Adrenal gland (tissue), 12 donors: ENCODE results near the gene BTBD19. TPM values are rescaled to one million over a fixed set of nuclear protein-coding genes. Genes with fewer than 3 reads are reported as not detected.

Source experiments
- DNase-seq, 7 donors: peaks; one replicate each; pipeline ENCODE4 v3.0.0-alpha.2; 2019 to 2020
- H3K27ac ChIP-seq, 5 donors: fragments of 200-600 bp; sonication (generic) in 4 of 5; 1 replicate in 3 of 5; 2 replicates in 2 of 5; pipeline versions ENCODE4 v1.5.1 to v1.8.0; 2016 to 2020; ENCODE audit warnings: mild to moderate bottlenecking in 1 of 5
- H3K27me3 ChIP-seq: fragments of 200-600 bp; 2 replicates; pipeline ENCODE4 v1.8.0; 2021
- H3K36me3 ChIP-seq, 2 donors: fragments of 200-600 bp; replicated peaks in 1 of 2; 1 replicate in 1 of 2; 2 replicates in 1 of 2; pipeline versions ENCODE4 v1.5.1 to v1.8.0; 2018 to 2022
- H3K4me1 ChIP-seq, 2 donors: fragments of 200-600 bp; replicated peaks in 1 of 2; 1 replicate in 1 of 2; 2 replicates in 1 of 2; pipeline versions ENCODE4 v1.5.1 to v1.8.0; 2018 to 2021
- H3K4me3 ChIP-seq, 4 donors: fragments of 200-600 bp; sonication (generic) in 3 of 4; one replicate each; pipeline ENCODE4 v1.5.1; 2016 to 2018
- H3K9me3 ChIP-seq, 3 donors: fragments of 200-600 bp; sonication (generic) in 1 of 3; replicated peaks in 1 of 3; 1 replicate in 2 of 3; 2 replicates in 1 of 3; pipeline versions ENCODE4 v1.5.1 to v1.8.0; 2016 to 2021
- CTCF ChIP-seq, 6 experiments: fragments of 450-650 bp in 4 of 6; fragments of 200-600 bp in 2 of 6; sonication (generic) in 1 of 6; IDR thresholded peaks; 1 replicate in 5 of 6; 2 replicates in 1 of 6; pipeline versions ENCODE4 v1.5.1 to v1.8.0; 2016 to 2021; ENCODE audit warnings: antibody characterized with exemption in 6 of 6, mild to moderate bottlenecking in 2 of 6, moderate library complexity in 1 of 6
- POLR2A ChIP-seq, 2 donors: fragments of 450-650 bp; IDR thresholded peaks; one replicate each; pipeline ENCODE4 v1.6.1; 2017; ENCODE audit warnings: antibody characterized with exemption in 2 of 2, mild to moderate bottlenecking in 2 of 2, moderate library complexity in 1 of 2
- WGBS, 4 donors: extraction: QIAGEN DNeasy Blood & Tissue Kit in 2 of 4; methylation state at CpG; one replicate each; pipeline versions ENCODE4 v1.1.5 to v1.1.7; 2013 to 2017; 5-methylcytosine and 5-hydroxymethylcytosine counted together
- intact Hi-C, 2 donors: fragments of 100-400 bp; cut with DNase I; formaldehyde crosslinking; loops; one replicate each; pipeline versions ENCODE4 v1.14.1 to v1.15.0; 2022 to 2023
- polyA plus RNA-seq, 3 donors: library from polyadenylated mRNA; stranded (reverse); fragments of 200-250 nt in 2 of 3; fragments of 350-450 nt in 1 of 3; fragmentation: Illumina TruSeq in 1 of 3; extraction: RNeasy Lipid Tissue Mini Kit (QIAGEN cat#74804) in 1 of 3; gene quantifications; one replicate each; pipeline ENCODE4 v1.2.3, GENCODE V29; 2013 to 2014
- total RNA-seq, 9 donors: library from RNA; depleted of rRNA in 4 of 9; stranded (reverse); fragments of >200 nt in 4 of 9; fragments of 120-200 nt in 1 of 9; fragmentation: NEBNext Ultra II Directional in 1 of 9; extraction: Animal tissue kit (Norgen Biotek cat#: 25700) in 1 of 9; gene quantifications; one replicate each; pipeline versions ENCODE4 v1.1.0 to v1.2.4, GENCODE V29; 2013 to 2023
- donor health status: healthy with polysubstance abuse.
- donor health status: Bipolar disorder and iron deficiency.
- donor health status: DM: yes; HTN: yes; CAD: no.
- donor health status: DM: no; HTN: no; CAD: no.
- donor health status: DM: no; HTN: no; CAD: no.
- donor health status: DM: yes; HTN: yes; CAD: no.

The BTBD19 gene
- total and polyA plus RNA-seq, 12 donors: 4.8 to 67.2 (median 21.3) TPM

GRCh38 chr1:44799770-44800584, 8.3 kb upstream of the BTBD19 start, which contains the start of gene PLK3:
Gene PLK3, plus strand, starts transcription at chr1:44800377. Its CDS starts 87 bp downstream, at chr1:44800464.
- 0% methylated on average over 10 to 79 of the region's 79 CpGs; no CpG with 5 or more reads in 1 of the 4 donors for WGBS, 4 donors
- DNase-seq: peak; percentile 98 to 99 (median 99)
- peak within 1 kb of the TSS; percentile 45 to 92 (median 54) for H3K4me3 ChIP-seq
- H3K27me3 ChIP-seq: no peaks in the 10 kb centered on the region
- TF ChIP-seq CTCF (IDR thresholded peaks at IDR 0.05) (peak; percentile 81 to 92 (median 90)), POLR2A (IDR thresholded peaks at IDR 0.05) (peak; percentile 88 to 98)
- no peaks in the 10 kb centered on the region for H3K9me3 ChIP-seq
- peaks cover 0 to 24% of the 10 kb centered on the region in 2 donors for H3K36me3 ChIP-seq
- intact Hi-C loops: loop anchor here (2.0 to 5.0 kb wide), 2 partner anchors 19 to 32 kb away; no protein-coding TSS in a partner anchor
- H3K27ac ChIP-seq: peak within 1 kb of the TSS; percentile 80 to 97 (median 89)
- peaks cover 5 to 26% of the 10 kb centered on the region in 2 donors for H3K4me1 ChIP-seq

GRCh38 chr1:44801491-44802305, 6.6 kb upstream of the BTBD19 start:
- TF ChIP-seq POLR2A (IDR thresholded peaks at IDR 0.05) (no peak), CTCF (IDR thresholded peaks at IDR 0.05) (no peak)
- Histone ChIP-seq H3K4me3 (peak overlapping the region in 1 of 4 donors; percentile 92), H3K27ac (peak overlapping the region in 2 of 5 donors; percentile 41 to 80), H3K9me3 (no peaks in the 10 kb centered on the region), H3K36me3 (peaks cover 0 to 40% of the 10 kb centered on the region in 2 donors), H3K4me1 (peaks cover 13 to 35% of the 10 kb centered on the region in 2 donors), H3K27me3 (no peaks in the 10 kb centered on the region)
- 66 to 82% (median 70%) methylated on average over 12 to 13 of the region's 13 CpGs for WGBS, 4 donors
- peak in 4 of 7 donors; percentile 34 to 62 (median 42) for DNase-seq
- intact Hi-C loops: loop anchor here in 1 of 2 donors (2.0 kb wide), 1 partner anchor 17 kb away; no protein-coding TSS in a partner anchor

- TF ChIP-seq POLR2A (IDR thresholded peaks at IDR 0.05): no peak
- TF ChIP-seq CTCF (IDR thresholded peaks at IDR 0.05): no peak
- Histone ChIP-seq H3K4me1 (peaks cover 21 to 43% of the 10 kb centered on the region in 2 donors), H3K4me3 (peak overlapping the region in 1 of 4 donors; percentile 92), H3K27ac (peak overlapping the region in 2 of 5 donors; percentile 41 to 80), H3K27me3 (no peaks in the 10 kb centered on the region), H3K36me3 (peaks cover 0 to 40% of the 10 kb centered on the region in 2 donors), H3K9me3 (no peaks in the 10 kb centered on the region)
- intact Hi-C loops: no loop called here
- WGBS, 4 donors: 74 to 87% (median 82%) methylated on average over 7 to 13 of the region's 13 CpGs
- DNase-seq: peak in 4 of 7 donors; percentile 29 to 58 (median 36)
Measured at GRCh38 chr1:44802306-44803061, 5.8 kb upstream of the BTBD19 start.
